Panc1 (cell line): ENCODE measurements around the gene OR10J1.

ENCODE experiments used
- CTCF ChIP-seq: fragments of 450-650 bp; IDR thresholded peaks from 2 replicates; pipeline ENCODE4 v1.5.1; 2017; ENCODE audit warnings: mild to moderate bottlenecking
- POLR2AphosphoS5 ChIP-seq: IDR thresholded peaks from 2 replicates; pipeline ENCODE4 v1.6.1; 2012; ENCODE audit warnings: mild to moderate bottlenecking, low read depth, low read length, moderate library complexity
- REST ChIP-seq, 2 experiments: IDR thresholded peaks; 2 replicates each; pipeline ENCODE4 v1.6.1; 2011 to 2012; ENCODE audit warnings: low read depth in 2 of 2, control low read depth in 1 of 2, low read length in 1 of 2, mild to moderate bottlenecking in 1 of 2, moderate library complexity in 1 of 2; ENCODE audit not compliant: insufficient read depth in 1 of 2
- SIN3A ChIP-seq: IDR thresholded peaks from 2 replicates; pipeline ENCODE4 v1.6.1; 2012; ENCODE audit warnings: low read depth, mild to moderate bottlenecking, low read length, moderate library complexity, borderline replicate concordance; ENCODE audit not compliant: insufficient read depth
- TCF7L2 ChIP-seq: IDR thresholded peaks from 2 replicates; pipeline ENCODE4 v1.6.1; 2011; ENCODE audit warnings: mild to moderate bottlenecking, low read depth, low read length, inconsistent platforms

- TF ChIP-seq CTCF (no peak), REST (IDR thresholded peaks at IDR 0.05; ENCODE audit: insufficient read depth in 1 of 2, low read depth in 2 of 2, low read length in 1 of 2) (no peak), SIN3A (no peak), POLR2AphosphoS5 (no peak), TCF7L2 (no peak)
Observed at GRCh38 chr1:159459551-159459950, 20.0 kb downstream of the OR10J1 start.
